ENCODE results near the gene FOXF2. TPM values are rescaled to one million over a fixed set of nuclear protein-coding genes. Genes with fewer than 3 reads are reported as not detected.
A peak's percentile ranks its signal among the peaks of the same experiment; 100 is the strongest.

FOXF2 gene
- total RNA-seq, 1 donor from 2014 or later = 0.61 TPM

DNA sequence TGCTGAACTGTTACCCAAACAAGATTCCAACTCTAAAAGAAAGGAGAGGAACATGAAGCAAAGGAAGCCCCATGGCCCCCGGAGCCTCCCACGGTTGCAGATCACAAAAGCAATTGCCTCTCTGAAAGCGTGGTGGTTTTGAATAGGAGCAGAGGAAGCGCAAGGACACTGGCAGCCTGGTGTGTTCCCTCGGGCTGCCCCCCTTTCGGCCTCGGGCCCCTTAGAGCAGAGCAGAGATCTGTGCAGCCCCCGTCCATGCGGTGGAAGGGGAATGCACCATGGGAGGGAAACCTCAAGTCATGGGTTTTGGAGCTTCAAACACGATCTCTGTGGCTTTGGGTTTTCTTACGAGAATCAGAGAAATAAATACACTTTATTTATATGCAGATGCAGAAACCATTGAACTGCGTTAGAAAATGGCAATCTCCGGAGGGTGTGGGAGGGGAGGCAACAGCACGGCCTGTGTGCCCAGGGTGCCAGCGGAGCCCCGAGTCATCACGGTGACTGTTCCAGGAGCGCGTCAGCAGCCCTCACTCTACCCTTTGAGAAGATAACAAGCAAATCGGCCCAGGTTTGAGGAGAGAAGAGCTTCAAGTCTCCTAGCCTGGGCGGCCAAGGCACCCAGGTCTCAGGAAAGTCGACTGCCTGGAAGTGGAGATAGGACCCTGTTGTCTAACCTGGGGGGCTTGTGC is 20.5 kb downstream of the FOXF2 start:
- Mint-ChIP-seq H3K4me3 (ENCODE audit: unreplicated experiment) (no peak overlapping the region), H3K9me3 (ENCODE audit: unreplicated experiment) (no peaks in the 10 kb centered on the region)

DNA sequence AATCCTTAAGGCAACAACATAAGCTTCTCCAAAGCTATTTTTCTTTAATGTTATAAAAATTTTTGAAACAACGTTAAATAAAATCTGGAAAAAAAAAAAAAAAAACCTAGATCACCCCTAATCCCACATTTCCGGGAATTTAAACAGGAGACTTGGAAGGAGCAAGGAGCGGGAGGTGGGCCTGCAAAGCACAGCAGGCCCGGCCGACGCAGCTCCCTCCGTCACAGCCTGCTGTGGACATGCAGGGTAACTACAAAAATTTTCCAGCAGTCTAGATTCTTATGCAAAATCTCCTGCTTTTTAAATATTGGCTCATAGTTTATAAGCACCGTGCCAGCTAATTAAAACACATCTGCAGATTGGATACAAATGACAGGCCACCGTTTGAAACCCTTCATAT is 23.5 kb downstream of the FOXF2 start:
- Mint-ChIP-seq H3K9me3 (ENCODE audit: unreplicated experiment) (no peaks in the 10 kb centered on the region), H3K36me3 (ENCODE audit: low read depth, unreplicated experiment) (no peaks in the 10 kb centered on the region), H3K4me3 (ENCODE audit: unreplicated experiment) (no peak overlapping the region), H3K27me3 (ENCODE audit: low read depth, unreplicated experiment) (peaks cover 58% of the 10 kb centered on the region), H3K27ac (ENCODE audit: unreplicated experiment) (no peak overlapping the region), H3K4me1 (ENCODE audit: low read depth, unreplicated experiment) (peaks cover 2% of the 10 kb centered on the region)
- no peaks in the 10 kb centered on the region for H3K9me3 ChIP-seq (ENCODE audit: insufficient read depth, low read depth, low read length)
- no peak for TF ChIP-seq EZH2 (IDR thresholded peaks at IDR 0.05; ENCODE audit: insufficient read depth, low read length)
- TF ChIP-seq, protein P1, sequence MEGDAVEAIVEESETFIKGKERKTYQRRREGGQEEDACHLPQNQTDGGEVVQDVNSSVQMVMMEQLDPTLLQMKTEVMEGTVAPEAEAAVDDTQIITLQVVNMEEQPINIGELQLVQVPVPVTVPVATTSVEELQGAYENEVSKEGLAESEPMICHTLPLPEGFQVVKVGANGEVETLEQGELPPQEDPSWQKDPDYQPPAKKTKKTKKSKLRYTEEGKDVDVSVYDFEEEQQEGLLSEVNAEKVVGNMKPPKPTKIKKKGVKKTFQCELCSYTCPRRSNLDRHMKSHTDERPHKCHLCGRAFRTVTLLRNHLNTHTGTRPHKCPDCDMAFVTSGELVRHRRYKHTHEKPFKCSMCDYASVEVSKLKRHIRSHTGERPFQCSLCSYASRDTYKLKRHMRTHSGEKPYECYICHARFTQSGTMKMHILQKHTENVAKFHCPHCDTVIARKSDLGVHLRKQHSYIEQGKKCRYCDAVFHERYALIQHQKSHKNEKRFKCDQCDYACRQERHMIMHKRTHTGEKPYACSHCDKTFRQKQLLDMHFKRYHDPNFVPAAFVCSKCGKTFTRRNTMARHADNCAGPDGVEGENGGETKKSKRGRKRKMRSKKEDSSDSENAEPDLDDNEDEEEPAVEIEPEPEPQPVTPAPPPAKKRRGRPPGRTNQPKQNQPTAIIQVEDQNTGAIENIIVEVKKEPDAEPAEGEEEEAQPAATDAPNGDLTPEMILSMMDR (IDR thresholded peaks at IDR 0.05; ENCODE audit: insufficient read depth, low read depth, low read length) = no peak
- no peak overlapping the region for H3K9ac ChIP-seq (ENCODE audit: low read length)
- H4K20me1 ChIP-seq (ENCODE audit: insufficient read depth, low read length) = no peaks in the 10 kb centered on the region
- H3K27ac ChIP-seq (ENCODE audit: low read depth, low read length) = no peak overlapping the region
- FAIRE-seq (no peak), DNase-seq (ENCODE audit: low read depth) (no peak)
- H3K4me1 ChIP-seq (ENCODE audit: insufficient read depth, low read length) = no peaks in the 10 kb centered on the region
- H2AFZ ChIP-seq (ENCODE audit: low read depth, low read length) = no peak overlapping the region
- H3K36me3 ChIP-seq (ENCODE audit: insufficient read depth, low read length) = no peaks in the 10 kb centered on the region
- H3K79me2 ChIP-seq (ENCODE audit: insufficient read depth, low read length) = no peaks in the 10 kb centered on the region
- peaks cover 2% of the 10 kb centered on the region for H3K27me3 ChIP-seq (ENCODE audit: insufficient read depth, low read length)
- no peak overlapping the region for H3K4me3 ChIP-seq (ENCODE audit: insufficient read depth, low read depth, low read length)
- H3K4me2 ChIP-seq (ENCODE audit: low read length) = no peak overlapping the region

More for the DNA sequence above, 20.5 kb downstream of the FOXF2 start:
- FAIRE-seq (no peak), DNase-seq (ENCODE audit: low read depth) (no peak)
- H3K4me1 ChIP-seq (ENCODE audit: insufficient read depth, low read length) = no peaks in the 10 kb centered on the region
- peaks cover 36% of the 10 kb centered on the region for H3K27me3 Mint-ChIP-seq (ENCODE audit: low read depth, unreplicated experiment)
- TF ChIP-seq, protein P1 (IDR thresholded peaks at IDR 0.05; ENCODE audit: insufficient read depth, low read depth, low read length) = no peak
- TF ChIP-seq EZH2 (IDR thresholded peaks at IDR 0.05; ENCODE audit: insufficient read depth, low read length) = no peak
- peaks cover 12% of the 10 kb centered on the region for H3K4me1 Mint-ChIP-seq (ENCODE audit: low read depth, unreplicated experiment)
- no peaks in the 10 kb centered on the region for H3K79me2 ChIP-seq (ENCODE audit: insufficient read depth, low read length)
- no peak overlapping the region for H3K4me3 ChIP-seq (ENCODE audit: insufficient read depth, low read depth, low read length)
- no peak overlapping the region for H3K4me2 ChIP-seq (ENCODE audit: low read length)
- H3K27ac ChIP-seq (ENCODE audit: low read depth, low read length) = no peak overlapping the region
- H3K36me3 ChIP-seq (ENCODE audit: insufficient read depth, low read length) = no peaks in the 10 kb centered on the region
- no peak overlapping the region for H2AFZ ChIP-seq (ENCODE audit: low read depth, low read length)
- no peaks in the 10 kb centered on the region for H3K36me3 Mint-ChIP-seq (ENCODE audit: low read depth, unreplicated experiment)
- peak overlapping the region; percentile 7 for H3K27ac Mint-ChIP-seq (ENCODE audit: unreplicated experiment)
- H4K20me1 ChIP-seq (ENCODE audit: insufficient read depth, low read length) = no peaks in the 10 kb centered on the region
- no peaks in the 10 kb centered on the region for H3K9me3 ChIP-seq (ENCODE audit: insufficient read depth, low read depth, low read length)
- H3K27me3 ChIP-seq (ENCODE audit: insufficient read depth, low read length) = peaks cover 2% of the 10 kb centered on the region
- H3K9ac ChIP-seq (ENCODE audit: low read length) = no peak overlapping the region

DNA sequence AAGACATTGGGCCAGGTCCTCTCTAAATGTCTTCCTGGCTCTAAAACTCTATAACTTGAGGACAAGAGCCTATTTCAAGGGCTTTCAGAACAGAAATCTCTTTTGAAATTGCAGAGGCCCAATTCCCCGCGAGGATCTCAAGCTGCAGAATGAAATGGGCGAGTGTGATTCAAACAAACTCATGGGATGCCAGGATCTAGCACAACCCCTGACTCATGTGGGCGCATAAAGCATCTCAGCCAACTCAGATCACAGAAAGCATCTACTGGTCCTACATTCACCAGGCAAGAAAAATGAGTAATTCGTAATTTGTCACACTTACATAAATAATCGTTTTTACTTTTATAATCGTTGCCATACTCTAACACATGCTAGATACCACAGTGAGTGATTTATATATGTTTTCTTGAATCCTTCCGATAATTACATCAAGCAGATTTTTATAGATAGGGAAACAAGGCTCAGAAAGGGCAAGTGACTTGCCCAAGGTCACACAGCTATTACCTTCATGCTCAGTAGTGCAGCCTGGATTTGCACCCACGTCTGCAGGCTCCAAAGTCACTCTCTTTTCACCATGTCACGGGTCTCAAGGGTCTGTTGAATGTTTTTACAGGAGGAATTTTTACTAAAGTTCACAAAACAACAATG is 26.2 kb downstream of the FOXF2 start:
- Histone ChIP-seq H3K36me3 (ENCODE audit: insufficient read depth, low read length) (no peaks in the 10 kb centered on the region), H3K9me3 (ENCODE audit: insufficient read depth, low read depth, low read length) (no peaks in the 10 kb centered on the region), H3K4me2 (ENCODE audit: low read length) (no peak overlapping the region), H2AFZ (ENCODE audit: low read depth, low read length) (no peak overlapping the region), H3K79me2 (ENCODE audit: insufficient read depth, low read length) (no peaks in the 10 kb centered on the region), H3K27me3 (ENCODE audit: insufficient read depth, low read length) (peaks cover 2% of the 10 kb centered on the region), H3K4me1 (ENCODE audit: insufficient read depth, low read length) (no peaks in the 10 kb centered on the region), H4K20me1 (ENCODE audit: insufficient read depth, low read length) (no peaks in the 10 kb centered on the region), H3K27ac (ENCODE audit: low read depth, low read length) (no peak overlapping the region), H3K9ac (ENCODE audit: low read length) (no peak overlapping the region), H3K4me3 (ENCODE audit: insufficient read depth, low read depth, low read length) (no peak overlapping the region)
- peaks cover 41% of the 10 kb centered on the region for H3K27me3 Mint-ChIP-seq (ENCODE audit: low read depth, unreplicated experiment)
- no peak for FAIRE-seq
- H3K4me1 Mint-ChIP-seq (ENCODE audit: low read depth, unreplicated experiment) = no peaks in the 10 kb centered on the region
- no peak for TF ChIP-seq EZH2 (IDR thresholded peaks at IDR 0.05; ENCODE audit: insufficient read depth, low read length)
- TF ChIP-seq, protein P1 (IDR thresholded peaks at IDR 0.05; ENCODE audit: insufficient read depth, low read depth, low read length) = no peak
- DNase-seq (ENCODE audit: low read depth) = no peak
- H3K36me3 Mint-ChIP-seq (ENCODE audit: low read depth, unreplicated experiment) = no peaks in the 10 kb centered on the region
- no peak overlapping the region for H3K4me3 Mint-ChIP-seq (ENCODE audit: unreplicated experiment)
- H3K9me3 Mint-ChIP-seq (ENCODE audit: unreplicated experiment) = no peaks in the 10 kb centered on the region
- H3K27ac Mint-ChIP-seq (ENCODE audit: unreplicated experiment) = no peak overlapping the region
